Tibial nerve (tissue), 4 donors: ENCODE measurements around the gene CCL2. TPM values are rescaled to one million over a fixed set of nuclear protein-coding genes. Genes with fewer than 3 reads are reported as not detected.

Source experiments
- DNase-seq, 2 donors: peaks; one replicate each; pipeline ENCODE4 v3.0.0-alpha.2; 2019; ENCODE audit warnings: low spot score in 2 of 2
- H3K27ac ChIP-seq, 4 donors: fragments of 200-600 bp; sonication (generic) in 3 of 4; one replicate each; pipeline ENCODE4 v1.5.1; 2017 to 2019; ENCODE audit warnings: mild to moderate bottlenecking in 1 of 4
- H3K27me3 ChIP-seq, 2 donors: fragments of 200-600 bp; sonication (generic) in 1 of 2; one replicate each; pipeline versions ENCODE4 v1.5.1 to v1.6.0; 2017 to 2019
- H3K36me3 ChIP-seq, 3 donors: fragments of 200-600 bp; sonication (generic); one replicate each; pipeline ENCODE4 v1.5.1; 2018 to 2019
- H3K4me1 ChIP-seq, 4 donors: fragments of 200-600 bp; sonication (generic) in 3 of 4; one replicate each; pipeline ENCODE4 v1.5.1; 2017 to 2019
- H3K4me3 ChIP-seq, 4 donors: fragments of 200-600 bp; sonication (generic) in 3 of 4; one replicate each; pipeline ENCODE4 v1.5.1; 2017 to 2019; ENCODE audit warnings: mild to moderate bottlenecking in 1 of 4, moderate library complexity in 1 of 4
- H3K9me3 ChIP-seq, 4 donors: fragments of 200-600 bp; sonication (generic) in 3 of 4; one replicate each; pipeline ENCODE4 v1.5.1; 2017 to 2019
- EP300 ChIP-seq, 2 donors: sonication (generic); formaldehyde crosslinking; IDR thresholded peaks; one replicate each; pipeline ENCODE4 v1.6.1; 2017; ENCODE audit warnings: antibody characterized with exemption in 2 of 2, mild to moderate bottlenecking in 1 of 2
- POLR2A ChIP-seq, 2 donors: fragments of 450-650 bp; IDR thresholded peaks; one replicate each; pipeline ENCODE4 v1.6.1; 2017; ENCODE audit warnings: antibody characterized with exemption in 2 of 2, mild to moderate bottlenecking in 2 of 2, moderate library complexity in 2 of 2
- WGBS, 2 donors: methylation state at CpG; one replicate each; pipeline ENCODE4 v1.1.5; 2018; 5-methylcytosine and 5-hydroxymethylcytosine counted together
- total RNA-seq, 4 donors: library from RNA; depleted of rRNA; stranded (reverse); fragments of >200 nt; gene quantifications; one replicate each; pipeline ENCODE4 v1.1.0, GENCODE V29; 2016
- TF ChIP-seq, protein P1 (sequence below), 5 experiments: fragments of 200-600 bp in 3 of 5; fragments of 450-650 bp in 2 of 5; sonication (generic) in 3 of 5; IDR thresholded peaks; one replicate each; pipeline ENCODE4 v1.5.1; 2016 to 2019; ENCODE audit warnings: antibody characterized with exemption in 5 of 5, mild to moderate bottlenecking in 3 of 5, moderate library complexity in 2 of 5

Gene CCL2
- total RNA-seq, 4 donors from 2014 or later, result 34.7 to 185 (median 43.6) TPM

GRCh38 chr17:34276826-34277225, 21.7 kb downstream of the CCL2 start:
- H3K4me3 ChIP-seq, result no peak overlapping the region
- H3K9me3 ChIP-seq, result no peaks in the 10 kb centered on the region

GRCh38 chr17:34283571-34283970, 28.5 kb downstream of the CCL2 start:
- Histone ChIP-seq H3K9me3 (no peaks in the 10 kb centered on the region), H3K27ac (no peak overlapping the region), H3K4me3 (no peak overlapping the region), H3K4me1 (no peaks in the 10 kb centered on the region), H3K36me3 (no peaks in the 10 kb centered on the region), H3K27me3 (no peaks in the 10 kb centered on the region)
- no peak for TF ChIP-seq EP300 (IDR thresholded peaks at IDR 0.05)
- no peak for TF ChIP-seq POLR2A (IDR thresholded peaks at IDR 0.05)
- TF ChIP-seq, protein P1, sequence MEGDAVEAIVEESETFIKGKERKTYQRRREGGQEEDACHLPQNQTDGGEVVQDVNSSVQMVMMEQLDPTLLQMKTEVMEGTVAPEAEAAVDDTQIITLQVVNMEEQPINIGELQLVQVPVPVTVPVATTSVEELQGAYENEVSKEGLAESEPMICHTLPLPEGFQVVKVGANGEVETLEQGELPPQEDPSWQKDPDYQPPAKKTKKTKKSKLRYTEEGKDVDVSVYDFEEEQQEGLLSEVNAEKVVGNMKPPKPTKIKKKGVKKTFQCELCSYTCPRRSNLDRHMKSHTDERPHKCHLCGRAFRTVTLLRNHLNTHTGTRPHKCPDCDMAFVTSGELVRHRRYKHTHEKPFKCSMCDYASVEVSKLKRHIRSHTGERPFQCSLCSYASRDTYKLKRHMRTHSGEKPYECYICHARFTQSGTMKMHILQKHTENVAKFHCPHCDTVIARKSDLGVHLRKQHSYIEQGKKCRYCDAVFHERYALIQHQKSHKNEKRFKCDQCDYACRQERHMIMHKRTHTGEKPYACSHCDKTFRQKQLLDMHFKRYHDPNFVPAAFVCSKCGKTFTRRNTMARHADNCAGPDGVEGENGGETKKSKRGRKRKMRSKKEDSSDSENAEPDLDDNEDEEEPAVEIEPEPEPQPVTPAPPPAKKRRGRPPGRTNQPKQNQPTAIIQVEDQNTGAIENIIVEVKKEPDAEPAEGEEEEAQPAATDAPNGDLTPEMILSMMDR (IDR thresholded peaks at IDR 0.05), result no peak
- no peak for DNase-seq
- 64% methylated on average over 6 of the region's 6 CpGs for WGBS, 2 donors

More at GRCh38 chr17:34276826-34277225, 21.7 kb downstream of the CCL2 start:
- H3K4me1 ChIP-seq, result no peaks in the 10 kb centered on the region
- DNase-seq, result no peak
- H3K27me3 ChIP-seq, result no peaks in the 10 kb centered on the region
- 66 to 75% methylated on average over 4 of the region's 4 CpGs for WGBS, 2 donors
- H3K36me3 ChIP-seq, result no peaks in the 10 kb centered on the region
- H3K27ac ChIP-seq, result no peak overlapping the region
- TF ChIP-seq EP300 (IDR thresholded peaks at IDR 0.05) (no peak), POLR2A (IDR thresholded peaks at IDR 0.05) (no peak)
- TF ChIP-seq, protein P1 (IDR thresholded peaks at IDR 0.05), result no peak

DNA sequence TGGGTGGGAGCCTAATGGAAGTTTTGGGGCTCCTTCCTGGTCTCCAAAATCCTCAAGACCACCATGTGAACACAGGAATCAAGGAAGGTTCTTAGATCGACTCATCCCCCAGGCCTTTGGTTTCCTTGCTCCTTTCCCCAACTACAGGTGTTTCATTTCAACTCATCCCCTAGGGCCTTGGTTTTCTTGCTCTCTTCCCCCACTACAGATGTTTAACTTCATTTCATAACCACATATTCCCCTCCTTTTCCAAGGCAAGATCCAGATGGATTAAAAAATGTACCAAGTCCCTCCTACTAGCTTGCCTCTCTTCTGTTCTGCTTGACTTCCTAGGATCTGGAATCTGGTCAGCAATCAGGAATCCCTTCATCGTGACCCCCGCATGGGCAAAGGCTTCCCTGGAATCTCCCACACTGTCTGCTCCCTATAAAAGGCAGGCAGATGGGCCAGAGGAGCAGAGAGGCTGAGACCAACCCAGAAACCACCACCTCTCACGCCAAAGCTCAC, 30.3 kb downstream of the CCL2 start, which contains the start of gene CCL11:
Gene CCL11 (plus strand): TSS at position 457 of the 507 bp plus-strand sequence. CDS start 67 bp downstream, outside the sequence.
- H3K27ac ChIP-seq, result no peak within 1 kb of the TSS
- DNase-seq, result no peak
- H3K4me3 ChIP-seq, result no peak within 1 kb of the TSS
- no peaks in the 10 kb centered on the region for H3K4me1 ChIP-seq
- 69 to 74% methylated on average over 4 of the region's 4 CpGs for WGBS, 2 donors
- H3K27me3 ChIP-seq, result no peaks in the 10 kb centered on the region
- H3K9me3 ChIP-seq, result no peaks in the 10 kb centered on the region
- no peaks in the 10 kb centered on the region for H3K36me3 ChIP-seq
- TF ChIP-seq POLR2A (IDR thresholded peaks at IDR 0.05) (no peak), EP300 (IDR thresholded peaks at IDR 0.05) (no peak)
- TF ChIP-seq, protein P1 (IDR thresholded peaks at IDR 0.05), result no peak

GRCh38 chr17:34287875-34288274, 32.8 kb downstream of the CCL2 start:
- no peak overlapping the region for H3K4me3 ChIP-seq
- TF ChIP-seq POLR2A (IDR thresholded peaks at IDR 0.05), result no peak
- TF ChIP-seq EP300 (IDR thresholded peaks at IDR 0.05), result no peak
- TF ChIP-seq, protein P1 (IDR thresholded peaks at IDR 0.05), result no peak
- H3K27me3 ChIP-seq, result no peaks in the 10 kb centered on the region
- no peak overlapping the region for H3K27ac ChIP-seq
- WGBS, 2 donors, result 14% methylated on average over 2 of the region's 2 CpGs
- H3K9me3 ChIP-seq, result no peaks in the 10 kb centered on the region
- no peak for DNase-seq
- no peaks in the 10 kb centered on the region for H3K4me1 ChIP-seq
- no peaks in the 10 kb centered on the region for H3K36me3 ChIP-seq

- Histone ChIP-seq H3K9me3 (no peaks in the 10 kb centered on the region), H3K4me3 (no peak overlapping the region), H3K4me1 (no peaks in the 10 kb centered on the region), H3K27me3 (no peaks in the 10 kb centered on the region), H3K36me3 (no peaks in the 10 kb centered on the region), H3K27ac (no peak overlapping the region)
- DNase-seq, result no peak
- TF ChIP-seq POLR2A (IDR thresholded peaks at IDR 0.05) (no peak), EP300 (IDR thresholded peaks at IDR 0.05) (no peak)
- TF ChIP-seq, protein P1 (IDR thresholded peaks at IDR 0.05), result no peak
- WGBS, 2 donors, result 66 to 67% methylated on average over 2 to 4 of the region's 4 CpGs
Measured at GRCh38 chr17:34290586-34290985, 35.5 kb downstream of the CCL2 start.
